GM08714 (cell line): ENCODE data around the gene STK11IP.

Experiments
- H3K4me3 ChIP-seq: fragments of 200-500 bp; sonication (Bioruptor generic); 2 replicates; pipeline ENCODE4 v1.5.1; 2014; ENCODE audit warnings: mild to moderate bottlenecking, low read length, inconsistent platforms
- ZNF274 ChIP-seq: IDR thresholded peaks from 2 replicates; pipeline ENCODE4 v1.6.1; 2012; ENCODE audit warnings: mild to moderate bottlenecking, low read depth, low read length

STK11IP gene

GRCh38 chr2:219665926-219666325 lies 68.3 kb downstream of the STK11IP start:
- no peak for TF ChIP-seq ZNF274
- no peak overlapping the region for H3K4me3 ChIP-seq
